ENCODE measurements around the gene FLT3LG.

The FLT3LG gene

GRCh38 chr19:49513746-49514118 lies 39.7 kb downstream of the FLT3LG start:
- no peak for DNase-seq (ENCODE audit: low spot score)

GRCh38 chr19:49514151-49514550 lies 40.1 kb downstream of the FLT3LG start:
- no peak for DNase-seq (ENCODE audit: low spot score)

- no peak for DNase-seq (ENCODE audit: low spot score)
Observed at GRCh38 chr19:49515767-49516166, 41.8 kb downstream of the FLT3LG start.

- DNase-seq (ENCODE audit: low spot score), result no peak
Observed at GRCh38 chr19:49518033-49518432, 44.0 kb downstream of the FLT3LG start.

GRCh38 chr19:49520705-49521319 lies 46.8 kb downstream of the FLT3LG start:
- DNase-seq (ENCODE audit: low spot score), result no peak

GRCh38 chr19:49524812-49525455 lies 50.9 kb downstream of the FLT3LG start:
- no peak for DNase-seq (ENCODE audit: low spot score)

- no peak for DNase-seq (ENCODE audit: low spot score)
Observed at GRCh38 chr19:49528211-49528771, 54.3 kb downstream of the FLT3LG start.

- no peak for DNase-seq (ENCODE audit: low spot score)
Observed at GRCh38 chr19:49530708-49531107, 56.7 kb downstream of the FLT3LG start.

GRCh38 chr19:49533551-49534488 lies 59.8 kb downstream of the FLT3LG start:
- DNase-seq (ENCODE audit: low spot score), result peak; percentile 88

- no peak for DNase-seq (ENCODE audit: low spot score)
Observed at GRCh38 chr19:49534632-49535385, 60.8 kb downstream of the FLT3LG start.

All from left forelimb (tissue), 1 donor.